WERI-Rb-1 (cell line): Measurements from ENCODE around the gene CYP4B1.
"Not testable (repeated sequence)": the region's sequence is repeated elsewhere in the genome, so short reads cannot be mapped to it uniquely, and the experiment has no call there.

Experiments
- DNase-seq: peaks from one replicate; pipeline ENCODE4 v3.0.0-alpha.2; 2020
- H3K27ac ChIP-seq: fragments of 250-450 bp; sonication (Bioruptor Pico); 2 replicates; pipeline ENCODE4 v1.5.1; 2020; ENCODE audit warnings: mild to moderate bottlenecking, moderate library complexity
- H3K27me3 ChIP-seq: fragments of 250-450 bp; sonication (Bioruptor Pico); 2 replicates; pipeline ENCODE4 v1.5.1; 2021; ENCODE audit warnings: mild to moderate bottlenecking, low read depth, moderate library complexity; ENCODE audit not compliant: insufficient read depth, severe bottlenecking
- H3K36me3 ChIP-seq: fragments of 250-450 bp; sonication (Bioruptor Pico); 2 replicates; pipeline ENCODE4 v1.5.1; 2020; ENCODE audit warnings: mild to moderate bottlenecking, moderate library complexity
- H3K4me3 ChIP-seq: 2 replicates; pipeline ENCODE4 v1.5.1; 2011; ENCODE audit warnings: low read depth, mild to moderate bottlenecking, control low read depth, low read length
- H3K9me3 ChIP-seq: fragments of 250-450 bp; sonication (Bioruptor Pico); 2 replicates; pipeline ENCODE4 v1.5.1; 2021; ENCODE audit warnings: mild to moderate bottlenecking, moderate library complexity; ENCODE audit not compliant: severe bottlenecking
- CTCF ChIP-seq: IDR thresholded peaks from 2 replicates; pipeline ENCODE4 v1.5.1; 2011; ENCODE audit warnings: low read depth, mild to moderate bottlenecking, control low read depth, inconsistent platforms, low read length

The CYP4B1 gene

GRCh38 chr1:46774297-46774696, 24.5 kb upstream of the CYP4B1 start:
- no peak for DNase-seq
- Histone ChIP-seq H3K9me3 (peaks cover 23% of the 10 kb centered on the region), H3K27me3 (no peaks in the 10 kb centered on the region), H3K36me3 (no peaks in the 10 kb centered on the region), H3K4me3 (no peak overlapping the region), H3K27ac (no peak overlapping the region)
- TF ChIP-seq CTCF = no peak

DNA sequence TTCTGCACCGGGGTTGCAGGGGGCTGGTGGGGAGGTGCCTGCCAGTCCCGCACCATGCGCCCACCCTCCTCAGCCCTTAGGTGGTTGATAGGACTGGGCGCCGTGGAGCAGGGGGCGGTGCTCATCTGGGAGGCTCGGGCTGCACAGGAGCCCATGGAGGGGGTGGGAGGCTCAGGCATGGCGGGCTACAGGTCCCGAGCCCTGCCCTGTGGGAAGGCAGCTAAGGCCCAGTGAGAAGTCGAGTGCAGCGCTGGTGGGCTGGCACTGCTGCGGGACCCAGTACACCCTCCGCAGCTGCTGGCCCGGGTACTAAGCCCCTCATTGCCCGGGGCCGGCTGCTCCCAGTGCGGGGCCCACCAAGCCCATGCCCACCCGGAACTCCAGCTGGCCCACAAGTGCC, 20.4 kb upstream of the CYP4B1 start:
- not testable (repeated sequence) for H3K9me3 ChIP-seq, DNase-seq, H3K27ac ChIP-seq, H3K4me3 ChIP-seq, H3K36me3 ChIP-seq, H3K27me3 ChIP-seq

DNA sequence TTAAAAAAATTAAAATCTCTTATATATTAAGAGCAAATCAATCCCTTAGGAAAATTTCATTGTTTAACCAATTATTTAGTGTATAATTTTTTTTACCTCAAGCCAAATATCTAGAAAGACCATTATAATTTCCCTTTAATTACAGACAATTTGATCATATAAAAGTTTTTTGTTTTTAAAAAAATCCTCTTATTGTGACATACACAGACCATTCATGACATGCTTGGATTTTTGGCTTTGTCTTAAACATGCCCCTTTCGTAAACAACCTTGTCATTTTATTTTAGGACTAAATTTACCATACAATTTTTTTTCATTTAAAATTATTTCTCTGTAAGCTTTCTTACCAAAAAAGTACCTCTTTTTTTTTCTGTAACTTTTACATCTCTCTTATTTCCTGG, 14.2 kb upstream of the CYP4B1 start:
- DNase-seq = no peak
- H3K27ac ChIP-seq = no peak overlapping the region
- no peak for TF ChIP-seq CTCF
- no peaks in the 10 kb centered on the region for H3K36me3 ChIP-seq
- H3K4me3 ChIP-seq = no peak overlapping the region
- H3K9me3 ChIP-seq = peaks cover 10% of the 10 kb centered on the region
- no peaks in the 10 kb centered on the region for H3K27me3 ChIP-seq

GRCh38 chr1:46788634-46789033, 10.2 kb upstream of the CYP4B1 start:
- not testable (repeated sequence) for H3K9me3 ChIP-seq, H3K27me3 ChIP-seq, H3K4me3 ChIP-seq, H3K27ac ChIP-seq, H3K36me3 ChIP-seq
- peak; percentile 43 for DNase-seq

DNA sequence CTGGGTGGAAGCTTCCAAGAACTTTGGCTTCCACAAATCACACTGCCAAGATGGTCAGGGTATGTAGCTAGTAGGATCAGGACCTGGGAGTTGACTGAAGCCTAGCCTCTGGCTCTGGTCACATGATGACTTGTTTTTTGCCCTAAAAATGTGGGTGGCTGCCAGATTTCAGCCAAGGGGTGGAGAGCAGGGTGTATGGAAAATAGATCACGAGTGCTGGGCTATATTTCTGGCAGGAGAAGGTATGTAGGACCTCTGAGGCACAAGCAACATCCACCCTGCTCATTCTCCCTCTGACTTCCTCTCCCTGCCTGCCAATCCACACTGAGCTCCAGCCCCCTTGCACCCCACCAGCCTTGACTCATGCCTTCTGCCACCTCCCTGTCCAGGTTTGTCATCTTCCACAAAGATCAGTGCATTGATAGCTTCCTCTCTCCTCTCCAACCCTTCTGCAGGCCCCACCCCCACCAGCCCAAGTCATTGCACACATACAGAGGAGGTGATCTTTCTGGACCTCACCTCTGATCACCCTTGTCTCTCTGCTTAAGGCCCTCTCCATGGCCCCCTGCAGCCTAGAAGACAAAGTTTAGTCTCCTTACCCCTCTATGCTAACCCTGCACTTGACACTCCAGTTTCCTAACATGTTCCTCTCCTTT, 8.3 kb upstream of the CYP4B1 start:
- H3K36me3 ChIP-seq = no peaks in the 10 kb centered on the region
- H3K9me3 ChIP-seq = peaks cover 4% of the 10 kb centered on the region
- no peaks in the 10 kb centered on the region for H3K27me3 ChIP-seq
- no peak overlapping the region for H3K4me3 ChIP-seq
- no peak for DNase-seq
- no peak overlapping the region for H3K27ac ChIP-seq
- no peak for TF ChIP-seq CTCF

- Histone ChIP-seq H3K27ac (no peak overlapping the region), H3K4me3 (no peak overlapping the region), H3K36me3 (no peaks in the 10 kb centered on the region), H3K9me3 (peaks cover 4% of the 10 kb centered on the region), H3K27me3 (peaks cover 4% of the 10 kb centered on the region)
- TF ChIP-seq CTCF = no peak
- DNase-seq = no peak
These were observed 5.7 kb upstream of the CYP4B1 start for GRCh38 chr1:46793126-46793525.
